ENCODE data around the gene PLEKHG3.

- TF ChIP-seq CTCF (IDR thresholded peaks at IDR 0.05), result no peak
- TF ChIP-seq EP300 (IDR thresholded peaks at IDR 0.05; ENCODE audit: low read depth), result no peak
- TF ChIP-seq POLR2A (IDR thresholded peaks at IDR 0.05), result no peak
- TF ChIP-seq POLR2AphosphoS5 (IDR thresholded peaks at IDR 0.05), result no peak
These were observed 34.1 kb downstream of the PLEKHG3 start for GRCh38 chr14:64738281-64738804.
